MM.1S (cell line): ENCODE results near the gene SKOR1.

Experiments
- EZH2 ChIP-seq: fragments of 300-600 bp; sonication (generic); optimal IDR thresholded peaks from 2 replicates; pipeline ENCODE3; 2017; ENCODE audit warnings: low read depth, mild to moderate bottlenecking, antibody characterized with exemption, low read length, mixed read lengths
- EZH2phosphoT487 ChIP-seq: fragments of 300-600 bp; sonication (generic); IDR thresholded peaks from 2 replicates; pipeline ENCODE4 v1.6.1; 2018; ENCODE audit warnings: antibody characterized with exemption, low read length
- TF ChIP-seq, protein P1 (sequence below): fragments of 300-600 bp; sonication (generic); IDR thresholded peaks from 2 replicates; pipeline ENCODE4 v1.5.1; 2016; ENCODE audit warnings: antibody characterized with exemption, low read length, mixed read lengths

DNA sequence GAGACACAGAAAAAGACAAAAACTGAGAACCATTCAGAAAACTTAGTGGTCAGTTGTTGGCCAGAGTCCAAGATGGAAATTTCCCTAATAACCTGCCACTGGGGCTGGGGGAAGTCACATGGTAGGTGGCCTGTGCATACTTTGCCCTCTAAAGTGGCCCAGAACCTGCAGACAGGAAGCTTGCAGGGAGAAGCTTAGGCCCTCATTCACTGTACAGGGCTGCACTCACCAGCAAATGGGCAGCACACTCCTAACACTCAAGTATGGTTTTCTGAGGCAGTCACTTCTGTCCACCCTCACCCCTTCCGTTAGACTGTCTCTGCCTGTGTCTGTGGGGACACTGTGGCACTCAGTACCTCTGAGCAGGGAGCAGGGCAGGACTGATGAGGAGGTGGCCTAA, 29.0 kb downstream of the SKOR1 start:
- TF ChIP-seq, protein P1, sequence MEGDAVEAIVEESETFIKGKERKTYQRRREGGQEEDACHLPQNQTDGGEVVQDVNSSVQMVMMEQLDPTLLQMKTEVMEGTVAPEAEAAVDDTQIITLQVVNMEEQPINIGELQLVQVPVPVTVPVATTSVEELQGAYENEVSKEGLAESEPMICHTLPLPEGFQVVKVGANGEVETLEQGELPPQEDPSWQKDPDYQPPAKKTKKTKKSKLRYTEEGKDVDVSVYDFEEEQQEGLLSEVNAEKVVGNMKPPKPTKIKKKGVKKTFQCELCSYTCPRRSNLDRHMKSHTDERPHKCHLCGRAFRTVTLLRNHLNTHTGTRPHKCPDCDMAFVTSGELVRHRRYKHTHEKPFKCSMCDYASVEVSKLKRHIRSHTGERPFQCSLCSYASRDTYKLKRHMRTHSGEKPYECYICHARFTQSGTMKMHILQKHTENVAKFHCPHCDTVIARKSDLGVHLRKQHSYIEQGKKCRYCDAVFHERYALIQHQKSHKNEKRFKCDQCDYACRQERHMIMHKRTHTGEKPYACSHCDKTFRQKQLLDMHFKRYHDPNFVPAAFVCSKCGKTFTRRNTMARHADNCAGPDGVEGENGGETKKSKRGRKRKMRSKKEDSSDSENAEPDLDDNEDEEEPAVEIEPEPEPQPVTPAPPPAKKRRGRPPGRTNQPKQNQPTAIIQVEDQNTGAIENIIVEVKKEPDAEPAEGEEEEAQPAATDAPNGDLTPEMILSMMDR = no peak
- TF ChIP-seq EZH2 = no peak
- TF ChIP-seq EZH2phosphoT487 = no peak
